ENCODE data around the gene TRAPPC6A. TPM values are rescaled to one million over a fixed set of nuclear protein-coding genes. Genes with fewer than 3 reads are reported as not detected.

TRAPPC6A gene
- total RNA-seq, 1 experiment from 2014 or later: 59.9 TPM

- no peak overlapping the region for H2BK15ac ChIP-seq (ENCODE audit: low read depth, low read length)
- H2BK12ac ChIP-seq (ENCODE audit: insufficient read length, low read depth, low read length): no peak overlapping the region
- no peaks in the 10 kb centered on the region for H4K20me1 ChIP-seq (ENCODE audit: control insufficient read depth, insufficient read depth, insufficient read length)
- Mint-ChIP-seq H3K4me3 (no peak overlapping the region), H3K36me3 (ENCODE audit: insufficient read depth in 1 of 3, low read depth in 3 of 3) (no peaks in the 10 kb centered on the region), H3K27me3 (ENCODE audit: low read depth) (peaks cover 32% of the 10 kb centered on the region), H3K4me1 (no peaks in the 10 kb centered on the region), H3K9me3 (no peaks in the 10 kb centered on the region), H3K27ac (no peak overlapping the region)
- no peak overlapping the region for H2BK20ac ChIP-seq (ENCODE audit: low read depth, low read length, poor library complexity, severe bottlenecking)
- no peaks in the 10 kb centered on the region for H3K4me1 ChIP-seq (ENCODE audit: insufficient read depth, low read length)
- H3K79me2 ChIP-seq (ENCODE audit: insufficient read depth, low read length): no peaks in the 10 kb centered on the region
- no peak overlapping the region for H3K9ac ChIP-seq (ENCODE audit: extremely low read depth, insufficient read length, low read length)
- no peak overlapping the region for H3K56ac ChIP-seq (ENCODE audit: insufficient read length, low read depth, low read length)
- no peak overlapping the region for H2AFZ ChIP-seq (ENCODE audit: low read length)
- WGBS (ENCODE audit: extremely low coverage, insufficient read length, low lambda C conversion rate): no CpG with 5 or more reads among the region's 6 CpGs
- no peak for TF ChIP-seq CTCF (conservative IDR thresholded peaks at IDR 0.05)
- no peak overlapping the region for H3T11ph ChIP-seq (ENCODE audit: low read length)
- no peak overlapping the region for H2BK5ac ChIP-seq (ENCODE audit: insufficient read length, low read length)
- no peak overlapping the region for H3K4ac ChIP-seq (ENCODE audit: low read depth, low read length)
- no peak overlapping the region for H3K23ac ChIP-seq (ENCODE audit: insufficient read length, low read depth, low read length)
- no peaks in the 10 kb centered on the region for H3K23me2 ChIP-seq (ENCODE audit: insufficient read length, low read depth, low read length, poor library complexity, severe bottlenecking)
- no peak overlapping the region for H4K8ac ChIP-seq (replicated peaks; ENCODE audit: insufficient read length, low read depth, low read length)
- H3K14ac ChIP-seq (ENCODE audit: insufficient read depth, low read length): no peak overlapping the region
- H3K27me3 ChIP-seq (ENCODE audit: insufficient read depth, low read length): no peaks in the 10 kb centered on the region
- no peaks in the 10 kb centered on the region for H3K79me1 ChIP-seq (ENCODE audit: insufficient read depth, low read depth, low read length, poor library complexity, severe bottlenecking)
- H4K5ac ChIP-seq (ENCODE audit: insufficient read length, low read depth, low read length): no peak overlapping the region
- DNase-seq: no peak
- H2AK5ac ChIP-seq (ENCODE audit: insufficient read length, low read length): no peak overlapping the region
- no peaks in the 10 kb centered on the region for H3K9me3 ChIP-seq (ENCODE audit: control insufficient read depth, low read depth, low read length)
- H3K27ac ChIP-seq (ENCODE audit: insufficient read length, low read depth, low read length): no peak overlapping the region
- no peak overlapping the region for H3K18ac ChIP-seq (ENCODE audit: insufficient read length, low read depth, low read length)
- H4K91ac ChIP-seq (ENCODE audit: insufficient read length, low read depth, low read length): no peak overlapping the region
- no peak overlapping the region for H2BK120ac ChIP-seq (ENCODE audit: low read depth, low read length, poor library complexity, severe bottlenecking)
- no peak overlapping the region for H3K4me2 ChIP-seq (ENCODE audit: insufficient read depth, insufficient read length, low read length)
Observed at GRCh38 chr19:45195764-45196163, 17.7 kb upstream of the TRAPPC6A start.

All from H9 (cell line).